GM12892 (cell line): ENCODE measurements around the gene HYDIN.

Experiments used
- POLR2A ChIP-seq: IDR thresholded peaks from 2 replicates; pipeline ENCODE4 v1.6.1; 2011; ENCODE audit warnings: low read depth, low read length, control low read depth
- POLR2AphosphoS5 ChIP-seq: IDR thresholded peaks from 2 replicates; pipeline ENCODE4 v1.6.1; 2011; ENCODE audit warnings: low read depth, low read length, control low read depth

GRCh38 chr16:71242036-71242435 is 11.5 kb upstream of the HYDIN start:
- TF ChIP-seq POLR2AphosphoS5: no peak
- no peak for TF ChIP-seq POLR2A
